Tibial nerve (tissue), 4 donors: Measurements from ENCODE around the gene SPDYE16. TPM values are rescaled to one million over a fixed set of nuclear protein-coding genes. Genes with fewer than 3 reads are reported as not detected.
"Not testable (repeated sequence)": the region's sequence is repeated elsewhere in the genome, so short reads cannot be mapped to it uniquely, and the experiment has no call there.

Source experiments
- DNase-seq, 2 donors: peaks; one replicate each; pipeline ENCODE4 v3.0.0-alpha.2; 2019; ENCODE audit warnings: low spot score in 2 of 2
- H3K27ac ChIP-seq, 4 donors: fragments of 200-600 bp; sonication (generic) in 3 of 4; one replicate each; pipeline ENCODE4 v1.5.1; 2017 to 2019; ENCODE audit warnings: mild to moderate bottlenecking in 1 of 4
- H3K27me3 ChIP-seq, 2 donors: fragments of 200-600 bp; sonication (generic) in 1 of 2; one replicate each; pipeline versions ENCODE4 v1.5.1 to v1.6.0; 2017 to 2019
- H3K36me3 ChIP-seq, 3 donors: fragments of 200-600 bp; sonication (generic); one replicate each; pipeline ENCODE4 v1.5.1; 2018 to 2019
- H3K4me1 ChIP-seq, 4 donors: fragments of 200-600 bp; sonication (generic) in 3 of 4; one replicate each; pipeline ENCODE4 v1.5.1; 2017 to 2019
- H3K4me3 ChIP-seq, 4 donors: fragments of 200-600 bp; sonication (generic) in 3 of 4; one replicate each; pipeline ENCODE4 v1.5.1; 2017 to 2019; ENCODE audit warnings: mild to moderate bottlenecking in 1 of 4, moderate library complexity in 1 of 4
- H3K9me3 ChIP-seq, 4 donors: fragments of 200-600 bp; sonication (generic) in 3 of 4; one replicate each; pipeline ENCODE4 v1.5.1; 2017 to 2019
- CTCF ChIP-seq, 5 experiments: fragments of 200-600 bp in 3 of 5; fragments of 450-650 bp in 2 of 5; sonication (generic) in 3 of 5; IDR thresholded peaks; one replicate each; pipeline ENCODE4 v1.5.1; 2016 to 2019; ENCODE audit warnings: antibody characterized with exemption in 5 of 5, mild to moderate bottlenecking in 3 of 5, moderate library complexity in 2 of 5
- EP300 ChIP-seq, 2 donors: sonication (generic); formaldehyde crosslinking; IDR thresholded peaks; one replicate each; pipeline ENCODE4 v1.6.1; 2017; ENCODE audit warnings: antibody characterized with exemption in 2 of 2, mild to moderate bottlenecking in 1 of 2
- POLR2A ChIP-seq, 2 donors: fragments of 450-650 bp; IDR thresholded peaks; one replicate each; pipeline ENCODE4 v1.6.1; 2017; ENCODE audit warnings: antibody characterized with exemption in 2 of 2, mild to moderate bottlenecking in 2 of 2, moderate library complexity in 2 of 2
- WGBS, 2 donors: methylation state at CpG; one replicate each; pipeline ENCODE4 v1.1.5; 2018; 5-methylcytosine and 5-hydroxymethylcytosine counted together
- total RNA-seq, 4 donors: library from RNA; depleted of rRNA; stranded (reverse); fragments of >200 nt; gene quantifications; one replicate each; pipeline ENCODE4 v1.1.0, GENCODE V29; 2016

Gene SPDYE16
- total RNA-seq, 4 donors from 2014 or later: 0.98 TPM; not detected in 3

DNA sequence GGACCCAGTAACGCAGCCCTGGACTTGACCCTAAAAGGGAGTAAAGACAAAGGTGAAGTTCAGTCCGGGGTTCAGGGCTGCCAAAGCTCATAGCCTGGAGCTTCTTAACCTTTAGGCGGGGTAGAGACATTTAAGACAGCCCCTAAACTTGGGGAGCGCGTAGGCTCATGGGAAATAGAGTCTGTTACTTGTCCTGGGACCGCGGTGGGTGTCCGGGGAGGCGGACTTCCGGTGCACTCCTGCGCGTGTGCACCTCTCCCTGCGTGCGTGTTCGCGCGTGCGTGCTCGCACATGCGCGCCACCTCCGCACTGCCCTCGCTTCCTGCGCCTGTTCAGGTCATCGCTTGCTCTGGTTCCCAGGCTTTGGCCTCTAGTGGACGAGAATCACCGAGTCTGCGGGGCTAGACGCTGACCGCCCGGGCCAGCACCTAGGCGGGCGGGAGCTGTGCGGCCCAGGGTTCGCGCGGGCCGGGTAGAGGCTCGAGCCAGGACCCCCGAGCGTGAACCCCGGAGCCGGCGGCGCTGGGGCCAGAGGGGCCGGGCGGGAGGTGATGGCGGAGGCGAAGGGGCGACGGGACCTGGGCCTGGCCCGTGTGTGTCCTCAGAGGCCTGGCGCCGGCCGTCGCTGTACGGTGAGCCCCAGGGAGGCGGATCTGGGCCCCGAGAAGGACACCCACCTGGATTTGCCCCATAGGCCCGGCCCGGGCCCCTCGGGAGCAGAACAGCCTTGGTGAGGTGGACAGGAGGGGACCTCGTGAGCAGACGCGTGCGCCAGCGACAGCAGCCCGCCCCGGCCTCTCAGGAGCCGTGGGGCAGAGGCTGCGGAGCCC lies 6.1 kb upstream of the SPDYE16 start:
- peak overlapping the region; percentile 82 to 94 (median 89) for H3K27ac ChIP-seq
- not testable (repeated sequence) for H3K36me3 ChIP-seq, H3K9me3 ChIP-seq, H3K4me1 ChIP-seq, H3K27me3 ChIP-seq
- 0% methylated on average over 10 to 62 of the region's 71 CpGs for WGBS, 2 donors
- TF ChIP-seq POLR2A (IDR thresholded peaks at IDR 0.05) (peak in 1 of 2 donors; percentile 62), CTCF (IDR thresholded peaks at IDR 0.05) (peak in 2 of 5 experiments; percentile 16 to 45), EP300 (IDR thresholded peaks at IDR 0.05) (peak; percentile 61 to 88)
- peak overlapping the region; percentile 69 to 99 (median 98) for H3K4me3 ChIP-seq
- peak; percentile 69 to 72 for DNase-seq

DNA sequence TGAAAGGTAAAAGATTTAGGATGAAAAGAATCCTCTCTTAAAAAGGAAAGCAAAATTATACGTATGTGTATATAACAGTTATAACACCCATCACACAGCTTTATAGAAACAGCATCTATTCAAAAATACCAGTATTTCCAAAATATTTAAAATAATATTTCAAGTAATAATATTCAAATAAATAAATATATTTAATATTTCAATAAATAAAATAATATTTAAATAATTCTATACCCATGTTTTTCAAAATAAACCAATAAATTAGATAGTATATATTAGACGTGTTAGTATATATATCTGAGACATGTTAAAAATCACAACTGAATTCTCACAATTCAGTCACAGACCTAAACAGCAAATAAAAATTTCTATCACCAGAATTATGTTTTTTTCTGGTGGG lies 11.5 kb downstream of the SPDYE16 start:
- not testable (repeated sequence) for H3K4me1 ChIP-seq, DNase-seq, H3K4me3 ChIP-seq, H3K27ac ChIP-seq, H3K9me3 ChIP-seq, H3K36me3 ChIP-seq, H3K27me3 ChIP-seq
- 74% methylated on average over 2 of the region's 2 CpGs; no CpG with 5 or more reads in 1 of the 2 donors for WGBS, 2 donors

- not testable (repeated sequence) for H3K9me3 ChIP-seq, H3K4me1 ChIP-seq, H3K4me3 ChIP-seq, H3K36me3 ChIP-seq, H3K27me3 ChIP-seq, H3K27ac ChIP-seq, DNase-seq
- WGBS, 2 donors: no CpG with 5 or more reads among the region's 4 CpGs
Measured at GRCh38 chr7:76526183-76526582, 16.9 kb downstream of the SPDYE16 start.

DNA sequence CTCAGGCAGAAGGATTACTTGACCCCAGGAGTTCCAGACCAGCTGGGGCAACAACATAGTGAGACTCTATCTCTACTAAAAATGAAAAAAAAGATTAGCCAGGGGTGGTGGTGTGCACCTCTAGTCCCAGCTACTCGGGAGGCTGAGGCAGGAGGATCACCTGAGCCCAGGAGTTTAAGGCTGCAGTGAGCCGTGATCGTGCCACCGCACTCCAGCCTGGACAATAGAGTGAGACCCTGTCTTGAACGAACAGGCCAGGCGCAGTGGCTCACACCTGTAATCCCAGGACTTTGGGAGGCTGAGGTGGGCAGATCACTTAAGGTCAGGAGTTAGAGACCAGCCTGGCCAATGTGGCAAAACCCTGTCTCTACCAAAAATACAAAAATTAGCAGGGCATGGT lies 26.2 kb downstream of the SPDYE16 start:
- H3K27me3 ChIP-seq, H3K27ac ChIP-seq, DNase-seq, H3K4me3 ChIP-seq, H3K36me3 ChIP-seq, H3K9me3 ChIP-seq: not testable (repeated sequence)
- WGBS, 2 donors: 95% methylated on average over 6 of the region's 6 CpGs; no CpG with 5 or more reads in 1 of the 2 donors
- peaks cover 0 to 20% (median 5%) of the 10 kb centered on the region in 4 donors for H3K4me1 ChIP-seq

DNA sequence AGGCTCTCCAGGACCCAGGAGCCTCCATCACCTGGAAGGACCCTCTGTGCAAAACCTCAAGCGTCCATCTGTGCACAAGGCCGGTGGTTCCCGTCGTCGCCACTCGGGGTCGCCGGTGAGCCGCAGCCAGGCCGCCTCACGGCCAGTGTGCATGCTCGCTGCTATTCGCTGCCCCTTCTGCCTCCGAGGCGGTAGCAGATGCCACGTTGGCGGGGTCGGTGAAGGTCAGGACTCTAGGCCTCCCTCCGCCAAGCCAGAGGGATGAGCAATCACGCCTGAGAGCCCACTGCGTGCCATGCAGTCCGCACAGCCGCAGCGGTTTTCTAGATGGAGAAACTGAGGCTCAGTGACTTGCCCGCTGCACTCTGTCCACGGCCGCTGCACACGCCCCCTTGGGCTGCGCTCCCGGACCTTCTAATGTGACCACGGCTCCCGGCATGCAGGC lies 27.1 kb downstream of the SPDYE16 start:
- H3K36me3 ChIP-seq: no peaks in the 10 kb centered on the region
- no peaks in the 10 kb centered on the region for H3K27me3 ChIP-seq
- peaks cover 0 to 20% (median 5%) of the 10 kb centered on the region in 4 donors for H3K4me1 ChIP-seq
- H3K9me3 ChIP-seq: no peaks in the 10 kb centered on the region
- H3K27ac ChIP-seq: no peak overlapping the region
- peak overlapping the region in 2 of 4 donors; percentile 3 to 11 for H3K4me3 ChIP-seq
- TF ChIP-seq CTCF (IDR thresholded peaks at IDR 0.05) (peak in 2 of 5 experiments; percentile 61 to 74), EP300 (IDR thresholded peaks at IDR 0.05) (no peak), POLR2A (IDR thresholded peaks at IDR 0.05) (no peak)
- DNase-seq: peak in 1 of 2 donors; percentile 66
- 0% methylated on average over 1 of the region's 32 CpGs; no CpG with 5 or more reads in 1 of the 2 donors for WGBS, 2 donors

DNA sequence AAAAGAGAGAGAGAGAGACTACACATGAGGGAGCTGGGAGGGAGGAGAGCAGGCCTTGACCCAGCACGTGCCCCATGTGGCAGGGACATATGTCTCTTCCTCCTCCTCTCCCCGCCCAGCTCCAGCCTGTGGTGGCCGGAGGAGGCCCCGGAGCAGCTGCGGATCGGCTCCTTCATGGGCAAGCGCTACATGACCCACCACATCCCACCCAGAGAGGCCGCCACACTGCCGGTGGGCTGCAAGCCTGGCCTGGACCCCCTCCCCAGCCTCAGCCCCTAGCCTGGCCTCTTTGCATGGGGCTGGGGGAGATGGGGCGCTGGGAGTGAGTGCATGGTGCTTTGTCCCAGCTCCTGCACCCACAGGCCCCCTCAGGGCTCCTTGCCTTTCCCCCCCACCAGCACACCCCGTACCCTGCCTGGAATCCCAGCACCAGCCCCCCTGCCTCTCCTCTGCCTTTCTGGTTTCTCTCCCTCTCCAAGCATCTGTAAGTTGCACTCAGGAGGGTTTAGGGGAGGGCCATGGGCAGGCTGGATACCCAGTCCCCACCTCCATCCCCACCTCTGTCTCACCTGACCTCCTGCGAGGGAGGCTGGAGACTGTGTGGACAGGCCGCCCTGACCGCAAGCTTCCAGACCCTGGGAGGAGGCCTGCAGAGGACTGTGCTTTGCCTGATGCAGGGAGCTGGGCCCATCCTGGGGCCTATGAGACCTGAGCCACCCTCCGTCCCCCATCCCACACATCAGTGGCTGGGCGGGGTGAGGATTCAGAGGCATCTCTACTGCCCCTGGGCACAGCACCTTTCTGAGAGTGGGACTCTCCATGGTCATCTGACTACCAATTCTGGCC lies 27.9 kb downstream of the SPDYE16 start:
- Histone ChIP-seq H3K4me3 (no peak overlapping the region), H3K36me3 (no peaks in the 10 kb centered on the region), H3K27ac (no peak overlapping the region), H3K4me1 (peaks cover 0 to 23% (median 5%) of the 10 kb centered on the region in 4 donors), H3K27me3 (no peaks in the 10 kb centered on the region), H3K9me3 (no peaks in the 10 kb centered on the region)
- TF ChIP-seq POLR2A (IDR thresholded peaks at IDR 0.05) (no peak), EP300 (IDR thresholded peaks at IDR 0.05) (no peak), CTCF (IDR thresholded peaks at IDR 0.05) (no peak)
- DNase-seq: no peak
- 81 to 84% methylated on average over 11 to 13 of the region's 16 CpGs for WGBS, 2 donors
